ENCODE measurements around the gene FRS2. TPM values are rescaled to one million over a fixed set of nuclear protein-coding genes. Genes with fewer than 3 reads are reported as not detected.

FRS2 gene
- total and polyA plus RNA-seq, 2 donors from 2014 or later, result 4.6 to 31.4 TPM

- Histone ChIP-seq H3K9me3 (ENCODE audit: control insufficient read depth in 2 of 3, insufficient read depth in 1 of 3, low read length in 3 of 3) (no peaks in the 10 kb centered on the region), H3K4me1 (ENCODE audit: control insufficient read depth in 2 of 3, insufficient read depth in 2 of 3, low read depth in 1 of 3, low read length in 3 of 3) (no peaks in the 10 kb centered on the region), H3K36me3 (ENCODE audit: control insufficient read depth in 2 of 3, insufficient read depth in 3 of 3, low read length in 3 of 3) (peaks cover 0 to 3% (median 0%) of the 10 kb centered on the region in 3 donors), H3K27me3 (ENCODE audit: control insufficient read depth, insufficient read depth, low read length) (no peaks in the 10 kb centered on the region), H3K9ac (ENCODE audit: low read length in 3 of 3) (no peak overlapping the region), H3K4me3 (ENCODE audit: low read length in 3 of 3) (no peak overlapping the region), H3K27ac (ENCODE audit: low read depth in 2 of 2, low read length in 2 of 2) (no peak overlapping the region)
- intact Hi-C loops (cut with DNase I), result no loop called here
- FAIRE-seq (no peak), DNase-seq (no peak)
- no peak for TF ChIP-seq CTCF (IDR thresholded peaks at IDR 0.05; ENCODE audit: borderline replicate concordance, extremely low read depth, insufficient read depth)
These were observed 137.9 kb downstream of the FRS2 start for GRCh38 chr12:69608114-69608513.

GRCh38 chr12:69610126-69610525, 139.9 kb downstream of the FRS2 start:
- Histone ChIP-seq H3K9ac (ENCODE audit: low read length in 3 of 3) (no peak overlapping the region), H3K27me3 (ENCODE audit: control insufficient read depth, insufficient read depth, low read length) (no peaks in the 10 kb centered on the region), H3K9me3 (ENCODE audit: control insufficient read depth in 2 of 3, insufficient read depth in 1 of 3, low read length in 3 of 3) (no peaks in the 10 kb centered on the region), H3K27ac (ENCODE audit: low read depth in 2 of 2, low read length in 2 of 2) (no peak overlapping the region), H3K36me3 (ENCODE audit: control insufficient read depth in 2 of 3, insufficient read depth in 3 of 3, low read length in 3 of 3) (no peaks in the 10 kb centered on the region), H3K4me3 (ENCODE audit: low read length in 3 of 3) (no peak overlapping the region), H3K4me1 (ENCODE audit: control insufficient read depth in 2 of 3, insufficient read depth in 2 of 3, low read depth in 1 of 3, low read length in 3 of 3) (no peaks in the 10 kb centered on the region)
- intact Hi-C loops (cut with DNase I), result no loop called here
- DNase-seq, result no peak
- no peak for FAIRE-seq
- no peak for TF ChIP-seq CTCF (IDR thresholded peaks at IDR 0.05; ENCODE audit: borderline replicate concordance, extremely low read depth, insufficient read depth)

GRCh38 chr12:69610729-69611128, 140.5 kb downstream of the FRS2 start, which contains the start of gene LRRC10:
Gene LRRC10 (minus strand): TSS chr12:69610907. CDS start chr12:69610838, 69 bp downstream.
- intact Hi-C loops (cut with DNase I), result no loop called here
- no peak within 1 kb of the TSS for H3K4me3 ChIP-seq (ENCODE audit: low read length in 3 of 3)
- no peak for DNase-seq
- H3K36me3 ChIP-seq (ENCODE audit: control insufficient read depth in 2 of 3, insufficient read depth in 3 of 3, low read length in 3 of 3), result no peaks in the 10 kb centered on the region
- no peaks in the 10 kb centered on the region for H3K4me1 ChIP-seq (ENCODE audit: control insufficient read depth in 2 of 3, insufficient read depth in 2 of 3, low read depth in 1 of 3, low read length in 3 of 3)
- H3K9me3 ChIP-seq (ENCODE audit: control insufficient read depth in 2 of 3, insufficient read depth in 1 of 3, low read length in 3 of 3), result no peaks in the 10 kb centered on the region
- H3K27ac ChIP-seq (ENCODE audit: low read depth in 2 of 2, low read length in 2 of 2), result no peak within 1 kb of the TSS
- H3K27me3 ChIP-seq (ENCODE audit: control insufficient read depth, insufficient read depth, low read length), result no peaks in the 10 kb centered on the region
- H3K9ac ChIP-seq (ENCODE audit: low read length in 3 of 3), result no peak within 1 kb of the TSS
- no peak for FAIRE-seq
- no peak for TF ChIP-seq CTCF (IDR thresholded peaks at IDR 0.05; ENCODE audit: borderline replicate concordance, extremely low read depth, insufficient read depth)

- no peak for TF ChIP-seq CTCF (IDR thresholded peaks at IDR 0.05; ENCODE audit: borderline replicate concordance, extremely low read depth, insufficient read depth)
- H3K27ac ChIP-seq (ENCODE audit: low read depth in 2 of 2, low read length in 2 of 2), result no peak overlapping the region
These were observed 143.2 kb downstream of the FRS2 start for GRCh38 chr12:69613351-69613750.

More at GRCh38 chr12:69613351-69613750, 143.2 kb downstream of the FRS2 start:
- Histone ChIP-seq H3K9me3 (ENCODE audit: control insufficient read depth in 2 of 3, insufficient read depth in 1 of 3, low read length in 3 of 3) (no peaks in the 10 kb centered on the region), H3K4me3 (ENCODE audit: low read length in 3 of 3) (no peak overlapping the region), H3K4me1 (ENCODE audit: control insufficient read depth in 2 of 3, insufficient read depth in 2 of 3, low read depth in 1 of 3, low read length in 3 of 3) (no peaks in the 10 kb centered on the region), H3K27me3 (ENCODE audit: control insufficient read depth, insufficient read depth, low read length) (no peaks in the 10 kb centered on the region), H3K36me3 (ENCODE audit: control insufficient read depth in 2 of 3, insufficient read depth in 3 of 3, low read length in 3 of 3) (no peaks in the 10 kb centered on the region), H3K9ac (ENCODE audit: low read length in 3 of 3) (no peak overlapping the region)
- intact Hi-C loops (cut with DNase I), result no loop called here
- DNase-seq (no peak), FAIRE-seq (no peak)

All from kidney (tissue), 14 donors.